Hematopoietic multipotent progenitor cell treated with erythropoietin and hydrocortisone succinate and interleukin-3 and kit ligand, for 4 days (in vitro differentiated cells): ENCODE data around the gene ZFAND2B.

Experiments used
- DNase-seq: peaks from one replicate; pipeline ENCODE4 v3.0.0-alpha.2; 2015

ZFAND2B gene

DNA sequence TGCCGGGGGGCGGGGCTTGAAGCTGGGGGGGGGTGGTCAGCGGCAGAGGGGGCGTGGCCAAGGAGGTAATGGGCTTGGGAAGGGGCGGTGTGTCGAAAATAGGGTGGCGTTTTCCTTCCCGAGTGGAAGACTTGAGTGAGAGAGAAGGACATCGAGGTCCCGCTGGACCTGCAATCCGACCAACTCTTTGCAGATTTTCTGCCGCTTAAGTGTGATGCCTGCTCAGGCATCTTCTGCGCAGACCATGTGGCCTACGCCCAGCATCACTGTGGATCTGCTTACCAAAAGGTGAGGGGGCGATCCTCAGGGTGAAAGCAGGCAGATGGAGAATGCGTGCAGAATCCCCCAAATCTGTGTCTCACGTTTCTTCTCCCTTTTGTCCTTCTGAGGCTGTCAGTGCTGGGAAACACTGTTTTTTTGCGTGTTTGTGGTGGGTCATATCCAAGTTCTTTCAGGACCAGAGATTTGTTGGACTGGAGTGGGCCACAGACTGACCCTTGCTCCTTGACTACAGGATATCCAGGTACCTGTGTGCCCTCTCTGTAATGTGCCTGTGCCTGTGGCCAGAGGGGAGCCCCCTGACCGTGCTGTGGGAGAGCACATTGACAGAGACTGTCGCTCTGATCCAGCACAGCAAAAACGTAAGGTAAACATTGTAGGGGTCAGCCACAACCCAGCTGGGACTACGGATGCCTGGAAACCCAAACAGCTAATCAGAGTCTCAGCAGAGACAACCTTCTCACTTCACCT lies 727 bp downstream of the ZFAND2B start:
- DNase-seq = no peak

DNA sequence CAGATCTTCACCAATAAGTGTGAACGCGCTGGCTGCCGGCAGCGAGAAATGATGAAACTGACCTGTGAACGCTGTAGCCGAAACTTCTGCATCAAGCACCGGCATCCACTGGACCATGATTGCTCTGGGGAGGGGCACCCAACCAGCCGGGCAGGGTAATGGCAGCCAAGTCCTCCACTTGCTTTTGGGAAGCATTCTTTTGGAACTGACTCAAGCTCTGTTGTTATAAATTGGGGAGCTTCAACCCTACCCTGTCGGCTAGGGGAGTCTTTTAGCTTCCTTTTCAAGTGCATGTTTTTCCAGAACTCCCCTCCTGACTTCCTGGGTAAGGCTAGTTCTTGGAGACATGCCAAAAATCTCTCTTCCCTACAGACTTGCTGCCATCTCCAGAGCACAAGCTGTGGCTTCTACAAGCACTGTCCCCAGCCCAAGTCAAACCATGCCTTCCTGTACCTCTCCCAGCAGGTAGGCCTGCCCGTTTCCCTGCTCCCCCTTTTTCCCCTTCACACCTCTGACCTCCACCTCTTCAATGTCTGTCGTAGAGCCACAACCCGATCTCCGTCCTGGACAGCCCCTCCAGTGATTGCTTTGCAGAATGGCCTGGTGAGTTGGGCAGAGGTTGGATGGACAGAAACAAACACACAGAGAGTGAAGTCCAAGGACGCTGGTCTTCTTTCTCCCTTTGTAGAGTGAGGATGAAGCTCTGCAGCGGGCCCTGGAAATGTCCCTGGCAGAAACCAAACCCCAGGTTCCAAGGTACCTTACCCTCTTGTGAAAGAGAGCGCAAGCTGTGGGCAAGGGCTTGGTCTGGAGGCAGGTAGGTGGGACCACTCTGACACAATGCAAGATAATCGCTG lies 1.5 kb downstream of the ZFAND2B start:
- peak; percentile 26 for DNase-seq

DNA sequence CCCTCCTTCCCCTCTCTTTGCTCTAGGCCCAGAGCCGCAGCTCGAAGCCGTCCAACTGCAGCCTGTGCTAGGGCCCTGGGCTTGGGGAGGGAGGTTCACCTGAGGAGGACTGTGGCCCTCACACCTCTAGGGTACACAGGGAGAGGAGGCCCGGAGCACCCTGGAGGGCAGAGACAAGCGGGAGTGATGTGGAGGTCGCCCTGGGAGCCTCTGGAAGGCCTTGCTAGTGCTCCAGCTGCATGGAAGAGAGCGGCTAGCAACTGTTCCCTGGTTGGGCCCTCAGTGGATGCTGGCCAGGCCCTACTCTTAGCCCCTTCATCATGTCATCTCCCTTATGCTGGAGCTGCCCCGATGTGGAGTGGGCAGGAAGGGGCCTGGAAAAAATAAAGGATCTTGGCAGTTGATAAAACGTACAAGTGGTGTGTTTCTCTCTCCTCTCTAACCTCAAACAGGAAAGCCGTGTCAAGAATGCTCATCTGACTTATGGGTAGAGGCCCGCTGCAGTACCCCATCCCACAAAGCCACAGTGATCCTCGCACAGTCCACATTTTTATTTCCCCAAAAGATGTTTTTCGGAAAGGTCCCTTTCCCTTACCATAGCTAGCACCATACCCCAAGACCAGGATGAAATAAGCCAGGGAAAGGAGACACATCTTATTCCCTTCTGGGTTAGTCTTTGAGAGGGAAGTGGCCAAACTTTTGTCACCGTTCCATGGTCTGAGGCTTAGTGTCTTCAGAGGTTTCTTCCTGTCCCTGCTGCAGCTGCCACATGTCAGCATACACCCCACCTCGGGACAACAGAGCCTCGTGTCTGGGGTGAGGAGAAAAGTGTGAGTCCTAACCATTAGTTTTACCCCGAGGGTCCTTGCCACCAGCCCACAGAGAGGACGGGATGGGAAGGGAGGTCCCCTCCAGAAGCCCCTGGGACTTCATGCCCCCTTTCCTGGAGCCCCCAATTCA lies 2.9 kb downstream of the ZFAND2B start:
- peak; percentile 73 for DNase-seq

DNA sequence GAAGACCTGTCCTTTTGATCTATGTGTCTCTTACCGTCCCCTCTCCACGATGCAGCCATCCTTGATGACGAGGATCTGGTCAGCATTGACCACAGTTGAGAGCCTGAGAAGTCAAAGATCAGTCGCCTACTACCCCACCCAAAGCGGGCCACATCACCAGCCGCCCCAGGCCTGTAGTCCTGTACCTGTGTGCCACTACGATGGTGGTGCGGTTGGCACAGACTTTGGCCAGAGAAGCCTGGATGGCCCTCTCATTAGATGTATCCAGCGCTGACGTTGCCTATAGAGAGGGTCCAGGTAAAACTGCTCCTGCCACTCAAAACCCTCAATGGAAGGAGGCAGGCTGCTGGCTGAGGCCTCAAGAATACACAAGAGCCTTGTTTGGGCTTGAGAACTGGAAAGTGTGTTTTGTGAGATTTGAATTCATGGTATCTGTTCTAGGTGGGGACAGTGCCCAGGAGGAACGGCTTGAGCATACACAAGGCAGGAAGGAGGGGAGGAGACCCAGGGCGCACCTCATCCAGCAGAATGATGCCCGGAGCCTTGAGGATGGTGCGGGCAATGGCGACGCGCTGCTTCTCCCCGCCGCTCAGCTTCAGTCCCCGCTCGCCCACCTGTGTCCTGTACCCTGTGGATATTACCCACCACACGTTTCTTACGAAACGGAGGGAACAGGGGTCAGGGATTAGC lies 3.8 kb downstream of the ZFAND2B start:
- no peak for DNase-seq

DNA sequence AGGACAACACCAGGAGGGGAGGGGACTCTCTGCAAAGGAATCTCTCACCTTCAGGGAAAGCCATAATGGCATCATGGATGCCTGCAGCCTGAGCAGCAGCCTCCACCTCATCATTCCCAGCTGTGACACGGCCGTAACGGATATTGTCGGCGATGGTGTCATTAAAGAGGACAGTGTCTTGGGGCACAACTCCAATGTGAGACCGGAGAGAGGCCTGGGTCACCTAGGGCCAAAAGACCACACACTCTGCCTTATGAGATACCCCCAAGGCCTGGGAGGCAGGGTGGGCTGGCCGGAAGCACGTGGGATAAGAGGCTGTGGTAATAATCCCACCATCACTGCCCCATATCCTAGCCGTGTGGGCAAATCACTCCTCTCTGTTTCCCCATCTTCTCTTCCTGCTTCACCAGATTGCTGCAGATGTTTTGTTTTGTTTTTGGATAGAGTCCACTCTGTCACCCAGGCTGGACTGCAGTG lies 4.3 kb downstream of the ZFAND2B start:
- DNase-seq = no peak

DNA sequence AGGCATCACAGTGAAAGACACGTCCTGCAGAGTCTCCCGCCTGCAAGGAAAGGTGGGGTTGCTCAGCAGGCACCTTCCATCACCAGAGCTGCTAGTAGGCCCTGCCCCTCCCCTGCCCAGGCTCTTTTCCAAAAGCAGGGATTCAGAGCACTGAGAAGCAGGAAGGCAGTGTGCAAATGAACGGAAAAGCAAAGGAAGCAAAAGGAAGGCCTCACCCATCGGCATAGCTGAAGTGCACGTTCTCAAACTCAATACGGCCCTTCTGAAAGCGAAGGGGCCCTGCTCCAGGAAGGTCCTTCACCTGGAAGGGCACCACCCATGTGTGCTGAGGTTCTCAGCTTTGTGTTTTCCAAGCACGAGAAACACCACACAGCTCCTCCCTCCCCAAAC lies 6.4 kb downstream of the ZFAND2B start:
- DNase-seq = no peak

DNA sequence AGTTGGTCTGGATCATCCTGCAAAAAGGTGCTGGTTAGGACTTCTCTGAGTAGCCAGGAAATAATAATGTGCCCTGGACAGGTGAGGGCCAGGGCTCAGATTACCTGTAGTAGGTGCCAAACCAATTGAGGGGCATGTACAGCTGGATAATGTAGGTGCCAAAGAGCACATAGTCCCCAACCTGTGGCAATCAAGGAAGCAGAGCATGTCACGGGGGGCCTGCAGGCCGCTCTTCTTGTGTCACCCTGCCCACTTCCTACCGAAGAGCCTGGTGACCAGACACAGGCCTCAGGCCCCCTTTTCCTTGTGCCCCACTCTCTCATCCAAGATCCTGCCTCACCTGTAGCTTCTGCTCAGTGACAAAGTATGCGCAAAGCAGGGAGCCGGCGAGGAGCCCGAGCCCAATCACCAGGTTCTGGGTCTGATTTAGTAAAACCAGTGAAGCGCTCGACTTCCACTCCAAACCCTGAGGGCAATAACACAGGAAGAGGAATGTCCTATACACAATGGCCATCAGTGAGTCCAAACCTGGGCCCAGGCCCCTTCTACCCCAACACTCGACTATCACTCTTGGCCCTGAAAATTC lies 7.0 kb downstream of the ZFAND2B start:
- no peak for DNase-seq

DNA sequence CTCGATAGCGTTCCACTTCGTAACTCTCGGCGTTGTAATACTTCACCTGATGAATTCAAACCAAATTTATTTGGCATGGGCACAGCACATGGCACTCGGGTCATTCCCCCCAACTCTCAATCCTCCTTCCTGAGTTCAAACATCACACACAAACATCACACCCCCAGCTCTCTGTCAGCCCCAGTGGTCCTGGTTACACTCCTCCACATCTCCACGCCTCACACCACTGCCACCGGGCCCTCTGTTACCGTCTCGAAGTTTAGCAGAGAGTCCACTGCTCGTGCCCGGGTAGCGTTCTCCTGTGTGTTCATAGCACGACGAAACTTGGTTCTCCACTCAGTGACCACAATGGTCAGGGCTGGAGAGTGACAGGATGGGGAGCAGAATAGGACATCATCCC lies 7.6 kb downstream of the ZFAND2B start:
- no peak for DNase-seq

DNA sequence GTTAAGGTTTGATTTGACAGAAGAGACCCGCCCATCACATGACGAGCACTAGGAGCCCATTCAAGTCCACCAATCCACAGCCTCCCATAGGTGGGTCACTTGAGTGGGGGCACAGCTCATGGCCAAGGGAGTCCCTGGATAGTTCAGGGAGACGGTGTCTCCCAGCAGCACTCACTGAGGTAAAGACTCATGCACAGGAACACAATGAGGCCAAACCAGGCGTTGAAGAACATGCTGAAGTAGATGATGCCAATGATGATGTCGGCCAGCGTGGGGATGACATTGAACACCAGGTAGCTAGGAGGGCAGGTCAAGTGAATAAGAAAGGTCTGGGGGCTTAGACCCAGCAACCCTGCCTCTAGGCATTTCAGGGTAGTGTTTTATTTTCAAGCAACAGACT lies 8.2 kb downstream of the ZFAND2B start:
- no peak for DNase-seq

DNA sequence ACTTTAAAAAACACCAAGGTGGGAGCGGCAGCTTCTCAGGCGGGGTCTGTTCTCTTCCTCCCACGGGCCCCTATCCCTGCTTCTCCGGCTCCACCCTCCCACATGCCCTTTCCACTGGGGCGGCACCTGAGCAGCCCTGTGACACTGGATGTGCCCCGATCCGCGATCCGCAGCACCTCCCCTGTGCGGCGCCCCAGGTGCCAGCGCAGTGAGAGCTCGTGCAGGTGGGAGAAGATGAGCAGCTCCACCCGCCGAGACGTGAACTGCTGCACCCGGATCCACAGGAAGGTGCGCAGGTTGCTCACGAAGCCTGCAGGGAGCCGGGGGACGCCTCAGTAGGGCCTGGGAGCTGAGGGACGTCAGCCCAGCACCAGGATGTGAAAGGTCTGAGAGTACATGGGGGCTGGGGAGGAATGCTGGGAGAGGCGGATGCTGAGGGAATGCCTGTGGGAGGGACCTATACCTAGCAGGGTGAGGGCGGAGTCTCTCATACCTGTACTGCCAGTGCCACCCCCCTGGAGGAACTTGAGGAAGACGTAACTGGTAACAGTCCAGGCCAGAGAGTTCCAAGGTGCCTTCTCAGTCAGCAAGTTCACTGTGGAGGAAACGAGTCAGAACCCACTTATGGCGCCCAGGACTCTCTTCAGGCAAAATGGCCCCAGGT lies 9.4 kb downstream of the ZFAND2B start:
- DNase-seq = no peak

DNA sequence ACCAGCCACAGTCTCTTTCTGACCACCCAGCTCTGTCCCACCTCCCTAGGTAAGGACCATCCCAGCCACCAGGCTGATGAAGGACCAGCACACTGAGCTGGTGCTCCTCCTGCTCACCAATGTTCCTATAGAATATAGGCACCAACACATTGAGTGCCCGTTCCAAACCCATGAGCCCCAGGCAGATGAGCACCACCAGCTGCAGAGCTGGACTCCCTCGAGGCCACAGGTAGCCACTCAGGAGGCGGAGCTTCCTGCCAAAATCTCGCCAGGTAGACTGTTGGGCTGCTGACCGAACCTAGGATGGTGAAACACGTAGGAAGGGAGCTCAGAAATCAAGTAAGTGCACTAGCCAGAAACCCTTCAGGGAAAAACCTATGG lies 9.9 kb downstream of the ZFAND2B start:
- no peak for DNase-seq

DNA sequence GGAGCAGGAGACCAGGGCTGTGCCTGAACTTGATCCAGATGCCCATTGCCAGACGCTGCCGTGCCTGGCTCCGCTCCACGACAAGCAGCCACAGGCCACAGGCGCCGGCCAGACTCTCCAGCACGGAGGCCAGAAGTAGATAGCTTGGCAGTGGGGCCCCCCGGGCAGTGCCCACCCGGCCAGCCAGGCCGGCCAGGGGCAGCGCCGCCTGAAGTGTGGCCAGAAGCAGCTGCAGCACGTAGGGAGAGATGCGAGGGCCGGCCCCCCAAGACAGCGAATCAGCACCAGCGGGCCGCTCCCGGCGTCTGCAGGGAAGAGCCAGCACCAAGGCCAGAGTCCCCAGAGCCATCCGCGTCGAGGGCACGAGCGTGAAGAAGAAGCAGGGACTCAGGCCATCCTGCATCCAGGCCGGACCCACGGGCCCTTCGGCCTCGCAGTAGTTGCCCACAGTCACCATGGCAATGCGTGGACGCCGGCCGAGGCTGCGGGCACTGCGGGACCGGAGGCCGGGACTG lies 11.7 kb downstream of the ZFAND2B start:
- DNase-seq = peak; percentile 78

DNA sequence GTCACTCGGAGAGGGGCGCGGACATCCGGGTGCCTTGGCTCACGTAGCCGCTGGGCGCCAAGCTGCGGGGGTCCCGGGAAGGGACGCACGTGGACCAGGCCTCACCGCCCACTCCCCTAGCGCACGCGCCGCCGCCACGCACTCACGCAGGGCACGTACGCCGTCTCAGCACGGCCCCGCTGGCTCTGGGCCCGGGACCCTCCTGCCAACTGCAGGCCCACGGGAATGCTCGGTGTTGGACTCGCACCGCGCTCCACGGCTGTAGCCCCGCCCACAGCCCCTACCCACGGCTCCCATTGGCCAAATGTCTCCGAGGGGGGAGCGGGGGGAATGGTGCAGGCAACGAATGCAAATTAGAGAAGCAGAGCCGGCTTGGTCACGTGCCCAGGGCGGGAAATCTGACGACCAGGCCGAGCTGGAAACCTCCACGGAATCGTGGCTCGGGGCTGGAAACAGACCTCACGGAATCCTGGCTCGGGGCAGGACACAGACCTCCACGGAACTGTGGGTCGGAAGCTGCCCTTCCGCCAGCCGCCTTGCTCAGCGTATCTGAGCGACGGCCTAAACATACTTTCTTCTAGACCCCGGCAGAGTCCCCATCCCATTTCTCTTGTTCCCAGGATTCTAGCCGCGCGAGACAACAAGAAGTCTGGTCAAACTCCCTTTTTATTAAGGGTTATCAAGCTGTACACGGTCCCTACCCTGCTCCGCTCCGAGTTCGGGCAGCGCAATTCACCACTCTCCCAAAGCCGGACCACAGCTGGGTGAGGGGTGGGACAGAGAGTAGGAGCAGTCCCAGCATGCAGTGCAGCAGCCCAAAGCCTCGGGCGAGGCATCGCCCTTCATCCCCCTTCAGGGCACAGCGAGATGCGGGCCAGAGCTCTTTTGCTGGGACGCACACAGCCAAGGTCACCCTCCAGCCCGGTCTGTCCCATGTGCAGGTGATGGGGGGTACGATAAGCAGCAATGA lies 12.4 kb downstream of the ZFAND2B start, which contains the start of gene ABCB6:
ABCB6 (minus strand) TSS at position 227 of the 970 bp plus-strand sequence. CDS start 285 bp downstream, outside the sequence.
- peak; percentile 98 for DNase-seq

DNA sequence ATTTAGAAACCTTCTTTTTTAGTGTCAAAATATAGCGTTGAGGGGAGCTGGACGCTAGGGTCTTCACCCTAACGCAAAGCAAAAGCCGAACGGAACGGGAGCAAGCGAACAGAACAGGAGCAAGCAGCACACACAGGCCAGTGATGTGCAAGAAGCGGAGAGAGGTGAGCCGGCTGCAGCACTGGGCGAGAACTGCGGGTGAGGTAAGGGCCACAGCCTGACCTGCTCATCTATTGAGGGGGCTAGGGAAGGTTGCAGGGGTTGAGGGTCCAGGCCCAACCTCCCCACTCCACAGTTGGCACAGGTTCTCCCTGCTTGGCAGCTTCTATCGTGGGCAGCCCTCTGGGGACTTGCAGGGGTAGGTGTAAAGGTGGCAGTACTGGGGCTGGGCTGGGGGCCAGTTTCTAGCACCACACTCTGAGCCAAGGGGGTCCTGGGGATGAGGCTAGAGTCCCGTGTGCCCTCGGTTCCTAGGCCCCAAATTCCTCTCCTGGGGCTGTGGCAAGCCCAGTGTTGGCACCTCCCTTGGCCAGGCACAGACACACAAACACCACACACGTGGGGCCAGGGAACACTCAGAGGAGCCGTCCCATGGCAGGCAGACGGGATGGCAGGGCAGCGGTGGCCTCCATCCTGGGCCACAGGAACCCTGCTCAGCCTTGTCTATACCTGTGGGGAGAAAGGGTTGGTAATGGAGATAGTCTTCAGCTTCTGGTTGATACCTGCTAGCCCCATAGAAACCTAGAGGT lies 13.4 kb downstream of the ZFAND2B start:
- no peak for DNase-seq

DNA sequence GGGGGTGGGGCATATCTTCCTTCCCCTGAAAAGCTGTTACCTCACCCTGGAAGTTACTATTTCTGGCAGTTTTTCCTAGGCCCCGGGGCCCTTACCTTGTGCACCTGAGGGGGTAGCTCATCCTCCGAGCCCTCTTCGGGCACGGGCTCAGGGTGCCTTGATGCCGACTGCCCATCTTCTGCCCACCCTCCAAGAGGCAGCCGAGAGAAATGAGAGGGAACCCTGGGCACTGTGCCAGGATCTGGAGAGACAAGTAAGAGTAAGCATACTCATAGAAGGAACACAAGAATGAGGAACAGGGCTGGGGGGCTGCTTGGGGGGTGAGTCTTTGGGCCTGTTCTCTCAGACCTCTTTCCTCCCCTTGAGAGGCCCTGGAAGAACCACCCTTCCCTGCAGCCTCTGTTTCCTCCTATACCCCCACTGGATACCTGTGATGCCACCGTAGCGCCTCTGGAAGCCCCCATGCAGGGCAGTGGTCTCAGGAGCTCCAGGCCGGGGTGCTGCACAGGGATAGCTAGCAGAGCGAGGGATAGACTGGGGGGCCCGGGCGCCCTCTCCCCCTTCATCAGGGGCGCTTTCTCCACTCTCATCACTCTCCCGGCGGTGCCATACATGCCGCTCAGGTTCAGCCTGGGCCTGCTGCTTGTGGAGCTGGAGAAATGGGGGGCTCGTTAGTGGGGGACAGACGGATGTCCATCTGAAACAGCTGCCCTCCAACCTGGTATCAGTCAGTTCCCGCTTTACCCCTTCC lies 14.2 kb downstream of the ZFAND2B start:
- DNase-seq = no peak

DNA sequence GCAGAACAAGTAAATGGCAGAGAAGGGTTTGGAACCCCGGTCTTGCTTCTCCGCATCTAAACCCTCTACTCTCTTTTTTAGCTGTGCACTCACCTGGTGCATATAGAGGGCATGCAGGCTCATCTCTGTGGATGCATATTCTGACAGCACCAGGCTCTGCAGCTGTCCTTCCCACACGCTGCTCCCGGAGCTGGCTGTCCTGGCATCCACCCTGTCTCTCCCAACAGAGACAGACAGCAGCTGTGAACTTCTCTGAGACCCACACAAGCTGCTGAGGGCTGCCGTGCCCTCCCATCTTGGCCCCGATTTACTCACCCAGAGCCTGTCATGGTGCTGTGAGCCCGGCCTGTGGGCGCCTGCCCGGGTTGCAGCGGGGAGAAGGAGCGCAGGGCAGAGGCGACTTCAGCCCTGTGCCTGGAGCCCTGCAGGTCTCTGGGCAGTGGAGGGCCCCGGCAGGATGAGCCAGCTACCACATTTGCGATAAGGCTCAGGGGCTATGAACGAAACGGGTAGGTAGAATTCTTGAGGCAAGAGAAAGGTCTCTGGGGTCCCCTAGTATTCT lies 15.5 kb downstream of the ZFAND2B start:
- no peak for DNase-seq

DNA sequence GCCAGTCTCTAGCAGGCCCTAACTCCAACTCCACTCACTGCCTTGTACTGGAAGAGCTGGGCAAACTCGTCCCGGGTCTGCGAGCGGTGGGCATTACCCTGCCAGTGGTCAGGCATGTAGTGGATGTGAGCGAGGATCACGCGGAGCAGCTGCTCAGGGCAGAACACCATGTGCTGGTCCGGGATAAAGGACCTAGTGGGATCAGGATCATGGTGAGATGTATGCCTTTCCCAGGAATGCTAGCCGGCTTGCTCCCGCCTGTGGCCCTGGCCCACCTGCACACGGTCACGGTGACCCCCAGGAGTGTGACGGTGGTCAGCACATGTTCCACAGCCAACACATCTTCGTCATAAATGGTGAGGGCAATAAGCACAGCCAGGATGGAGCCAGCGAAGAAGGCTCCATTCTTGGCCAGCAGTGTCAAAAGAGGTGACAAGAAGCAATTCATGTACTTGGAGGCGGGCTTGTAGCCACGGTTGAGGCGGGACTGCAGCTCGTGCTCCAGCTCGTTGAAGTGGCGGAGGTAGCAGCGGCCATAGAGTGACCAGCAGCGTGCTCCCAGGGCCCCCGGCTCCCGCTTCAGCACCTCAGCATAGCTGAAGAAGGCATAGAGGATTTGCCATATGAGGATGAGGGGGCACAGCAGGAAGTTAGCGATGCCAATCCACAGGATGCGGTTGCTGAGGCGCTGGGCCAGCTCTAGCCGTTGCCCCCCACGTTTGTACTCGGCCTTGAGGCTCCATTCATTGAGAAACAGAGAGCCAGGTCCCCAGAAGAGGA lies 17.4 kb downstream of the ZFAND2B start:
- no peak for DNase-seq
